NCI-H345 treated with DMSO at 0.1 percent for 48 hours (cell line): ENCODE measurements around the gene PIK3R6.
"Not testable (repeated sequence)": the region's sequence is repeated elsewhere in the genome, so short reads cannot be mapped to it uniquely, and the experiment has no call there.

Source experiments
- DNase-seq: peaks from one replicate; lab custom pipeline; 2025; ENCODE audit not compliant: unreplicated experiment; lab: John Stamatoyannopoulos, UW

The PIK3R6 gene

DNA sequence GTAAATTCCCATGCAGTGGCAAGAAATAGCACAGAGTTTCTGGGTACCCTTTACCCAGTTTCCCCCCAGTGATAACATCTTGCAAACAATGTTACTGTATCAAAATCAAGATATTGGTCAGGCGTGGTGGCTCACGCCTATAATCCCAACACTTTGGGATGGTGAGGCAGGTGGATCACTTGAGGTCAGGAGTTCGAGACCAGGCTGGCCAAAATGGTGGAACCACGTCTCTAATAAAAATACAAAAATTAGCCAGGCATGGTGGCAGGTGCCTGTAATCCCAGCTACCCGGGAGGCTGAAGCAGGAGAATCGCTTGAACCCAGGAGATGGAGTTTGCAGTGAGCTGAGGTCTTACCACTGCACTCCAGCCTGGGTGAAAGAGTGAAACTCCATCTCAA lies 11.3 kb downstream of the PIK3R6 start:
- not testable (repeated sequence) for DNase-seq

GRCh38 chr17:8855477-8856204 lies 11.8 kb downstream of the PIK3R6 start:
- DNase-seq: no peak

DNA sequence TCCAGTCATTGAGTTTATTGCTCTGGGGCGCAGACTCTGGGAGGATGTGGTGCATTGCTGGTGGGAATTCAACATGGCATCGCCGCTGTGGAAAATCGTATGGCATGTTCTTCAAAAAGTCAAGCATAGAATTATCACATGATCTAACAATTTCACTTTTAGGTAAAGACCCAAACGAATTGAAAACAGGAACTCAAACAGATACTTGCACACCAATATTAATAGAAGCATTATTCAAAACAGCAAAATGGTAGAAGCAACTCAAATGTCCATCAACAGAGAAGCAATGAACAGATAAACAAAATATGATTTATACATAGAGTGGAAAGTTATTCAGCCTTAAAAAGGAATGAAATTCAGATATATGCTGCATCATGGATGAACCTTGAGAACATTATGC lies 15.9 kb downstream of the PIK3R6 start:
- no peak for DNase-seq

GRCh38 chr17:8849311-8850041 lies 18.0 kb downstream of the PIK3R6 start:
- DNase-seq: no peak

GRCh38 chr17:8847891-8848290 lies 19.6 kb downstream of the PIK3R6 start:
- no peak for DNase-seq

DNA sequence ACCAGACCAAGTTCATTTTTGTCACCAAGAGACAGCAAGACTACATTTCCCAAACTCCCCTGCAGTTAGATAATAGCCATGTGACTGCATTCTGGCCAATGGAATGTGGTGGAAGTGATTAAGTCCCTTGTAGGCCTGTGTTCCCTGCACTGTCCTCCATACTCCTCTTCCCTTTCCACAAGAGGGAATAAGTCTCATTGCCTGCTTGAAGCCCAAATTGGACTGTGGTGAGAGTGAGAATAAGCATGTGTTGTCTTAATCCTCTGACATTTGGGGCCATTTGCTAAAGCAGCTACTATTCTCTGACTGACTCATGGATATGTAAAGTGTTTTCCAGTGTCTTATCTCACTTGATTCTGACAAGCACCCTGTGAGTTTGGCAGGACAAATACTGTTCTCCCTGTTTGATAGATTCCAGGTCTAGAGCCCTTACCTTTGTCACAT lies 20.7 kb downstream of the PIK3R6 start:
- no peak for DNase-seq

DNA sequence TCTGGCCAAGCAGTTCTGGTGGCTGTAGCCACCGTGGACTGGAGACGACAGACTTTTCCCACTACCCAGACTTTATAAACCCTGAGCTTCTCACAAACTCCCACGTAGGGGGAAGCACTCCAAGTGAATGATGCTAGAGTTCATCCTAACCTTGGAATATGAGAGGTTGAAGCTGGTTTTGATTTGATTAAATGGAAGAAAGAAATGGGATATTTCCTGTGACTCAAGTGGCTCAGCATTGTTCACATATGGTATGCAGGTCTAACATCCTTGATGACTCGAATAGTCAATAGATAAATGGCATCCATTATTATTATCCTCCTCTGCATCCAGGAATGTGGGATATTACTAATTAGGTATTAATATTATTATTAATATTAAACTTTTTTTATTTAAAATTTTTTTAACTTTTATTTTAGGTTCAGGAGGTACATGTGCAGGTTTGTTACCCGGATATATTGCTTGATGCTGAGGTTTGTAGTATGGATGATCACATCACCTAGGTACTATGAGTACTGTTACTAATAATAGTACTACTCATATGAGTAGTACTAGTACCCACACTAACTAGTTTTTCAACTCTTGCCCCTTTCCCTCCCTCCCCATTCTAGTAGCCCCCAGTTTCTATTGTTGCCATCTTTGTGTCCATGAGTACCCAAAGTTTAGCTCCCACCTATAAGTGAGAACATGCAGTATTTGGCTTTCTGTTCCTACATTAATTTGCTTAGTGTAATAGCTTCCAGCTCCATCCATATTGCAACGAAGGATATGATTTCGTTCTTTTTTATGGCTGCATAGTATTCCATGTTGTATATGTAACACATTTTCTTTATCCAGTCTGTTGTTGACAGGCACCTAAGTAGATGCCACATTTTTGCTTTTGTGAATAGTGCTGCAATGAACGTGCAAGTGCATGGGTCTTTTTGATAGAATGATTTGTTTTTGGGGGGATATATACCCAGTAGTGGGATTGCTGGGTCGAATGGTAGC lies 22.9 kb downstream of the PIK3R6 start:
- DNase-seq: no peak

- no peak for DNase-seq
These were observed 24.1 kb downstream of the PIK3R6 start for GRCh38 chr17:8843344-8843743.

DNA sequence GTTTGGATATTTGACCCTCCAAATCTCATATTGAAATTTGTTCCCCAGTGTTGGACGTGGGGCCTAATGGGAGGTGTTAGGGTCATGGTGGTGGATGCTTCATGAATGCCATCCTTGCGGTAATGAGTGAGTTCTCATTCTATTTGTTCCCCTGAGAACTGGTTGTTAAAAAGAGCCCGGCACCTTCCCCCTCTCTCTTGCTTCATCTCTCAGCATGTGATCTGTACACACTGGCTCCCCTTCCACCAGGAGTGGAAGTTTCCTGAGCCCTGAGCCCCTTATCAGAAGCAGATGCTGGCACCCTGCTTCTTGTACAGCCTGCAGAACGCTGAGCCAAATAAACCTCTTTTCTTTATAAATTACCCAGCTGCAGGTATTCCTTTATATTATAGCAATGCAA lies 25.6 kb downstream of the PIK3R6 start:
- DNase-seq: peak; percentile 3

GRCh38 chr17:8839410-8839935 lies 28.0 kb downstream of the PIK3R6 start:
- DNase-seq: no peak

DNA sequence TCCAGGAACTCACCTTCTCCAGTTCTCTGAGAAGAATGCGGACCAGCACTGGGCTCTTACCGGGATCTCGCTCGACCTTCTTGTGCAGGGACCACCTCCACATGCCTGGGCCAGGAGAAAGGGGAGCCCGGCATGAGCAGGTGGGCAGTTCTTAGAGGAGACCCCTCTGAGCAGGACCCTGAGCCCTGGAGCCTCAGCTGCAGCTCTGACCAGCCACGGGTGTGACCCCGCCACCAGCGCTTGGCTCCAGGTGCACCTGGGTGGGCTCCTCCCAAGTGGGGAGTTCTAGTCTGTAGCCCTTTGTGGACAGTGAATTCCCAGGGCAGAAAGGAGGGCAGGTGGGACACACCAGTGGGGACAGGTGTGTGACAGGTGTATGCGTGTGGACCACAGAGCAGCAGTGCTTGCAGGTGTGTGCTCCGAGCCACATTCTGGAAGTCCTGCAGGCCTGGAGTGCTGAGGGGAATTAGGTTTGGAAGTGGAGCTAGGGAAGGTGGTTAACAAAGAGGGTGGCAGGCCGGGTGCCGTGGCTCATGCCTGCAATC lies 28.9 kb downstream of the PIK3R6 start:
- DNase-seq: no peak

DNA sequence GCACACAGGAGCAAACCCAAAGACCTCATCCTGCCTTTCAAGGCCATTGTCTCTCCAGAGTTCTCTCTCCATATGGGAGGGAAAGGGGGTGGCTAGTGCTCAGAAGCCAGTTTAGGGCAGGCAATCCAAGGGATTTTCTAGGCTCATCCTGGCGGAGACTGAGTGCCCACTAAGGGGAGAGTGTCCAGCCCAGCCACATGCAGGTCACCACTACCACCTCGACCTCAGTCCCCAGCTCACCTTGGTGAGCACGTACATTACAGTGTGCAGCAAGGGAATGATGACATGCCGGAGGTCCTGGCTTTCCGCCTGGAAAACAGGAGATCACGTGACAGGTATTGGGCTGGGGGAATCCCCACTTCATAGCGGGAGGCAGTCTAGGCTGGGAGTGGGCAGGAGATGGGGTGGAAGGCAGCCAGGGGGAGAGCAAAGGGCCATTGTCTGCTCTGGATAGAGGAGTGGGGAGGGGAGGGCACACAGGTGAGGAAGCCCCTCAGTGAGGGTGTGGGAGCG lies 29.9 kb downstream of the PIK3R6 start:
- DNase-seq: no peak

DNA sequence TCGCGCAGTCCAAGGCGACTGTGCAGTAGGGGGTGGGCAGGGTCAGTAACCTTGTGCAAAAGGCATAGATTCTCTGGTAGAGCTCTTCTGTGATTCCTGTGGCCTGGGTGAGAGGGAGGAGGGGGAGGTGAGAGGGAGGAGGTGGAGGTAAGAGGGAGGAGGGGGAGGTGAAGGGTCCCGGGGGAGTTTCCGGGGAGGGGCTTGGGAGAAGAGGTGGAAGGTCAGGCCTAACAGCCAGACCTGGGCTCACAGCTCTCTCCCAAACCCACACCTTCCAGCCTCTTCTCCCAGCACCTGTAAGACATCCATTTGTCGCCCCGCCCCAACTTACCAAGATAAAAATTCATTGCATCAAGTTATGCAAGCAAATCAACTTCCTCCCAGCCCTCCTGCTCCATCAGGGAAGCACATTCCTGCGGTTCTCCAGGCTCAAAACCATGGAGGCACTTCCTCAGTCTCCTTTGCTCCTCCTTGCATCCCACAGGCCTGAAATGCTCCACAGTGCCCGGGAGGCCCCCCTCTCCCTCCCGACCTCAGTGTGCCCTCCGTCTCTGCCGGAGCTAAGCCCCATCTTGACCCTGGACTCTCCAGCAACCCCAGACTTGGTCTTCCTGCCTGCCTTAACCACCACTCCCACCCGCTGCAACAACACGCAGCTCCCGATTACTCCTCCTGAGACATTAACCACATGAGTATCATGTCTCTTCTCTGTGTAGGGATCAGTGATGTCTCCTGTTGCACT lies 30.5 kb downstream of the PIK3R6 start:
- DNase-seq: no peak

GRCh38 chr17:8835631-8836364 lies 31.7 kb downstream of the PIK3R6 start:
- no peak for DNase-seq

- no peak for DNase-seq
These were observed 32.4 kb downstream of the PIK3R6 start for GRCh38 chr17:8835106-8835505.

GRCh38 chr17:8832711-8833352 lies 34.6 kb downstream of the PIK3R6 start:
- no peak for DNase-seq

GRCh38 chr17:8831234-8831849 lies 36.1 kb downstream of the PIK3R6 start:
- no peak for DNase-seq

GRCh38 chr17:8830141-8830540 lies 37.3 kb downstream of the PIK3R6 start:
- DNase-seq: no peak
